Measurements from ENCODE around the gene MLLT3. TPM values are rescaled to one million over a fixed set of nuclear protein-coding genes. Genes with fewer than 3 reads are reported as not detected.

MLLT3 gene
- total RNA-seq, 4 donors from 2014 or later: 4.8 to 17.8 (median 12.1) TPM

DNA sequence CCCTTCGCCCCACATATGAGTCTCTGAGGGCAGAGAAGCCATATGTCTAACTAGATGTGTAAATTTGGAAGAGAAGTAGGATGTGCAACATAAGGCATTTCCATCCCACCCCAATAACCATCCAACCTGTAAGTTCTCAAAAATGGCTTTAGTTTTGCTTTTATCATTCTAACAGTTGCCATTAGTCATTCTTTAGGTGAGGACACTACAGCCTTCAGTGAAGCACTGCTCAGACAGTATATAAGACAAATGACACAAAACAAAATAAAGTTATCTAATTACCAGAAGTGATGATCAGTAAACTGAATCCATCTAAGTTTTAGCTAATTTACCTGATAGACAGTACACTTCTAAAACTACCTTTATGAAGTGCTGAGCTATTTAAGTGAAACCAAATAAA lies 23.9 kb downstream of the MLLT3 start:
- ATAC-seq (ENCODE audit: low FRiP score) (no peak), DNase-seq (ENCODE audit: low spot score) (no peak)
- TF ChIP-seq CTCF (IDR thresholded peaks at IDR 0.05): no peak

GRCh38 chr9:20597862-20598261 lies 24.4 kb downstream of the MLLT3 start:
- TF ChIP-seq CTCF (IDR thresholded peaks at IDR 0.05): no peak
- ATAC-seq (ENCODE audit: low FRiP score) (no peak), DNase-seq (ENCODE audit: low spot score) (no peak)

DNA sequence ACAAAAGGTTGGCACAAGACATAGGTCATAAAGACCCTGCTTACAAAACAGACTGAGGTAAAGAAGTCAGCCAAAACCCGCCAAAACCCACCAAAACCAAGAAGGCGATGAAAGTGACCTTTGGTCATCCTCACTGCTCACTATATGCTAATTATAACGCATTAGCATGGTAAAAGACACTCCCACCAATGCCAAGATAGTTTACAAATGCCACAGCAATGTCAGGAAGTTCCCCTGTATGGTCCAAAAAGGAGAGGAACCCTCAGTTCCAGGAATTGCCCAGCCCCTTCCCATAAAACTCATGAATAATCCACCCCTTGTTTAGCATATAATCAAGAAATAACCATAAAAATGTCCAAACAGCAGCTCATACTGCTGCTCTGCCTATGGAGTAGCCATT lies 27.7 kb downstream of the MLLT3 start:
- DNase-seq (ENCODE audit: low spot score): no peak
- ATAC-seq (ENCODE audit: low FRiP score): no peak
- no peak for TF ChIP-seq CTCF (IDR thresholded peaks at IDR 0.05)

GRCh38 chr9:20593537-20593936 lies 28.8 kb downstream of the MLLT3 start:
- ATAC-seq (ENCODE audit: low FRiP score): no peak
- TF ChIP-seq CTCF (IDR thresholded peaks at IDR 0.05): no peak
- no peak for DNase-seq (ENCODE audit: low spot score)

GRCh38 chr9:20593105-20593504 lies 29.2 kb downstream of the MLLT3 start:
- no peak for DNase-seq (ENCODE audit: low spot score)
- no peak for ATAC-seq (ENCODE audit: low FRiP score)
- no peak for TF ChIP-seq CTCF (IDR thresholded peaks at IDR 0.05)

DNA sequence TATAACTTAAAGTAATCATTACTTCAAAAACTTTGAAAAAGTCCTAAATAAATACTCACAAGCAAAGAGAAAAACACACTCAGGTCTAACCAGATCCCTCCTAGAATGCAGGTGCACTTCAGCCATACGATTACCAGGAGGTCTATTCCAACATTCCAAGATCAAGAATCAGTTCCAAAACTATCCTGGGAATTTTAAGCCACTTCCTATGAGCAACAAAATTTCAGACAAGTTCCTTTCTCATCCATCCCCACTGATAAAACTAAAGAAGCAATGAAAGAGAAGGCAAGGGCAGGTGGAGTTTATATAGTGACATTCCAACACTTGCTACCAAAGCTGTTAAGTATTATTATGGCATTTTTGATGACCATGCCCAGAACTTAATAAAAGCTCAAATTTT lies 29.6 kb downstream of the MLLT3 start:
- DNase-seq (ENCODE audit: low spot score) (no peak), ATAC-seq (ENCODE audit: low FRiP score) (no peak)
- no peak for TF ChIP-seq CTCF (IDR thresholded peaks at IDR 0.05)

- DNase-seq (ENCODE audit: low spot score) (no peak), ATAC-seq (ENCODE audit: low FRiP score) (no peak)
- no peak for TF ChIP-seq CTCF (IDR thresholded peaks at IDR 0.05)
Observed at GRCh38 chr9:20591223-20591622, 31.1 kb downstream of the MLLT3 start.
